Measurements from ENCODE around the gene HUS1. TPM values are rescaled to one million over a fixed set of nuclear protein-coding genes. Genes with fewer than 3 reads are reported as not detected.
A peak's percentile ranks its signal among the peaks of the same experiment; 100 is the strongest.

The HUS1 gene
- total and polyA plus RNA-seq, 2 of the 8 experiments (the other 6 are each of a cell fraction or from before 2014, with no cell fraction given), result 15.0 to 33.0 TPM

GRCh38 chr7:47939425-47940036, 39.9 kb downstream of the HUS1 start:
- Histone ChIP-seq H3K27me3 (replicated peaks in 1 of 4; ENCODE audit: control insufficient read depth in 3 of 4, extremely low read depth in 1 of 4, insufficient read depth in 3 of 4, low read length in 3 of 4) (no peaks in the 10 kb centered on the region), H2BK20ac (ENCODE audit: low read length) (no peak overlapping the region), H2BK5ac (ENCODE audit: low read depth, low read length) (no peak overlapping the region), H4K8ac (ENCODE audit: extremely low read depth, insufficient read depth, low read length) (no peak overlapping the region), H2BK120ac (replicated peaks; ENCODE audit: low read depth, low read length) (no peak overlapping the region), H4K20me1 (replicated peaks in 1 of 2; ENCODE audit: control insufficient read depth in 1 of 2, insufficient read depth in 2 of 2, low read length in 2 of 2) (no peaks in the 10 kb centered on the region), H3K9me3 (ENCODE audit: insufficient read depth in 2 of 2, low read depth in 1 of 2, low read length in 1 of 2) (no peaks in the 10 kb centered on the region), H4K5ac (ENCODE audit: insufficient read length, low read depth, low read length) (no peak overlapping the region), H2AK5ac (ENCODE audit: low read depth, low read length) (no peak overlapping the region), H3K4me1 (replicated peaks in 1 of 4; ENCODE audit: control insufficient read depth in 3 of 4, insufficient read depth in 4 of 4, low read length in 3 of 4) (peaks cover 0 to 9% (median 5%) of the 10 kb centered on the region in 4 experiments; a peak in 6 of 7 replicates), H3K79me2 (ENCODE audit: control insufficient read depth in 1 of 2, insufficient read depth in 2 of 2, low read length in 2 of 2) (no peaks in the 10 kb centered on the region), H3K14ac (ENCODE audit: insufficient read length) (no peak overlapping the region), H3K4me3 (ENCODE audit: extremely low read depth in 1 of 4, insufficient read depth in 2 of 4, low read depth in 3 of 4, low read length in 4 of 4) (no peak overlapping the region), H2BK12ac (ENCODE audit: low read depth, low read length) (no peak overlapping the region), H3K18ac (ENCODE audit: extremely low read depth, low read length) (no peak overlapping the region), H3K56ac (replicated peaks; ENCODE audit: insufficient read length, low read depth, low read length) (no peak overlapping the region), H4K91ac (replicated peaks; ENCODE audit: insufficient read length, low read length) (no peak overlapping the region), H3K36me3 (ENCODE audit: control insufficient read depth in 2 of 4, insufficient read depth in 4 of 4, low read length in 3 of 4) (no peaks in the 10 kb centered on the region), H2BK15ac (ENCODE audit: low read length) (peak overlapping the region; percentile 73; the same call in 1 of the 2 replicates), H3K79me1 (ENCODE audit: low read depth, low read length) (no peaks in the 10 kb centered on the region), H3K23ac (ENCODE audit: insufficient read length) (no peak overlapping the region), H3K9ac (replicated peaks in 1 of 4; ENCODE audit: extremely low read depth in 1 of 4, low read depth in 3 of 4, low read length in 3 of 4) (no peak overlapping the region), H3K4ac (replicated peaks; ENCODE audit: insufficient read length, low read depth, low read length) (no peak overlapping the region), H2AFZ (ENCODE audit: low read length) (no peak overlapping the region), H3K23me2 (ENCODE audit: low read depth, low read length) (no peaks in the 10 kb centered on the region), H3K27ac (ENCODE audit: low read depth, low read length) (no peak overlapping the region), H3K4me2 (ENCODE audit: insufficient read depth in 1 of 2, low read depth in 2 of 2, low read length in 2 of 2) (no peak overlapping the region)
- WGBS, 2 experiments (ENCODE audit: extremely low coverage in 1 of 2, insufficient coverage in 1 of 2, insufficient read length in 1 of 2, insufficient replicate concordance in 2 of 2, low coverage in 1 of 2, low lambda C conversion rate in 2 of 2, missing lambda C conversion rate in 1 of 2), result 86% methylated on average over 4 of the region's 7 CpGs; no CpG with 5 or more reads in 1 of the 2 experiments
- ChIA-PET POLR2A (ENCODE audit: partially characterized antibody) (no interaction called here), CTCF (ENCODE audit: partially characterized antibody) (interaction anchor here (0.8 to 5.4 kb wide), 17 partner anchors 11 to 670 kb away, joined by 3 to 34 read pairs (median 5); partner anchors contain the start of gene PKD1L1)
- FAIRE-seq, result no peak
- no peak for DNase-seq (ENCODE audit: low read depth in 1 of 2, low spot score in 2 of 2)
- no peak for TF ChIP-seq SP1 (IDR thresholded peaks at IDR 0.05; ENCODE audit: low read depth, low read length)
- no peak for TF ChIP-seq ZNF274 (IDR thresholded peaks at IDR 0.05; ENCODE audit: borderline replicate concordance, extremely low read depth, low read length)
- TF ChIP-seq JUND (IDR thresholded peaks at IDR 0.05; ENCODE audit: low read length), result no peak
- no peak for TF ChIP-seq BRCA1 (IDR thresholded peaks at IDR 0.05; ENCODE audit: low read depth, low read length)
